Astrocyte of the spinal cord (primary cell): ENCODE results near the gene SLC15A3.
A peak's percentile ranks its signal among the peaks of the same experiment; 100 is the strongest.

Source experiments
- DNase-seq: peaks from one replicate; pipeline ENCODE4 v3.0.0; 2011; ENCODE audit warnings: low read depth, low spot score
- H3K4me3 ChIP-seq: 2 replicates; pipeline ENCODE4 v1.5.1; 2011; ENCODE audit warnings: low read depth, mild to moderate bottlenecking, low read length, moderate library complexity
- in situ Hi-C: cut with HindIII; loops from 2 replicates; pipeline ENCODE4 v1.10.0; 2017; ENCODE audit warnings: low sequenced_read_pairs
- TF ChIP-seq, protein P1 (sequence below): IDR thresholded peaks from 2 replicates; pipeline ENCODE4 v1.5.1; 2012; ENCODE audit warnings: low read depth, mild to moderate bottlenecking, low read length, inconsistent platforms

The SLC15A3 gene

DNA sequence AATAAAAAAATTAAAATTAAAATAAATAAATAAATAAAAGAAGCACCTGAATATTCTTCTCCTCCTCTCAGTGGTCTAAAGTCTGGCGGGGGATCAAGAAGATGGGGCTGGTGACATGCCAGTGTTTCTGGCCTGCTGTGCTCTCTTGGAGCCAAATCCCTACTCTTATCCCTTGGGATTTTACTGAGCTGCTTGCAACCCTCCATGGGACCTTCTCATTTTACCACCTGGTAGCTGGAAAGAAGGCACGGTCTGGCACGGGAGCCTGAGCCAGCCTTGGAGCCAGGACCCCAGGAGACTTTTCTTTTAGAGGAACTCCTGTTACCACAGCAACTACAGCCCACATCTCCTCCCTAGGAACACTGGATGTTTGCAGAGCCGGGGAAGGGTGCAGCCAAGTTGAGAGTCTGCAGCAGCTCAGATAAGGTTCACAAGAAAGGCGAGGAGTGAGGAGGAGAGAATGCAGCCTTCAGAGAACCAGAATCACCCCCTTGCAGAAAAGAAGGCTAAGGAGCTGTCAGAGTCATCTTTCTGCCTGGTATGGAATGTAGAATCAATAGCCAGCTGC lies 41.0 kb upstream of the SLC15A3 start:
- in situ Hi-C loops: no loop called here
- DNase-seq: no peak
- H3K4me3 ChIP-seq: no peak overlapping the region
- TF ChIP-seq, protein P1, sequence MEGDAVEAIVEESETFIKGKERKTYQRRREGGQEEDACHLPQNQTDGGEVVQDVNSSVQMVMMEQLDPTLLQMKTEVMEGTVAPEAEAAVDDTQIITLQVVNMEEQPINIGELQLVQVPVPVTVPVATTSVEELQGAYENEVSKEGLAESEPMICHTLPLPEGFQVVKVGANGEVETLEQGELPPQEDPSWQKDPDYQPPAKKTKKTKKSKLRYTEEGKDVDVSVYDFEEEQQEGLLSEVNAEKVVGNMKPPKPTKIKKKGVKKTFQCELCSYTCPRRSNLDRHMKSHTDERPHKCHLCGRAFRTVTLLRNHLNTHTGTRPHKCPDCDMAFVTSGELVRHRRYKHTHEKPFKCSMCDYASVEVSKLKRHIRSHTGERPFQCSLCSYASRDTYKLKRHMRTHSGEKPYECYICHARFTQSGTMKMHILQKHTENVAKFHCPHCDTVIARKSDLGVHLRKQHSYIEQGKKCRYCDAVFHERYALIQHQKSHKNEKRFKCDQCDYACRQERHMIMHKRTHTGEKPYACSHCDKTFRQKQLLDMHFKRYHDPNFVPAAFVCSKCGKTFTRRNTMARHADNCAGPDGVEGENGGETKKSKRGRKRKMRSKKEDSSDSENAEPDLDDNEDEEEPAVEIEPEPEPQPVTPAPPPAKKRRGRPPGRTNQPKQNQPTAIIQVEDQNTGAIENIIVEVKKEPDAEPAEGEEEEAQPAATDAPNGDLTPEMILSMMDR: no peak

DNA sequence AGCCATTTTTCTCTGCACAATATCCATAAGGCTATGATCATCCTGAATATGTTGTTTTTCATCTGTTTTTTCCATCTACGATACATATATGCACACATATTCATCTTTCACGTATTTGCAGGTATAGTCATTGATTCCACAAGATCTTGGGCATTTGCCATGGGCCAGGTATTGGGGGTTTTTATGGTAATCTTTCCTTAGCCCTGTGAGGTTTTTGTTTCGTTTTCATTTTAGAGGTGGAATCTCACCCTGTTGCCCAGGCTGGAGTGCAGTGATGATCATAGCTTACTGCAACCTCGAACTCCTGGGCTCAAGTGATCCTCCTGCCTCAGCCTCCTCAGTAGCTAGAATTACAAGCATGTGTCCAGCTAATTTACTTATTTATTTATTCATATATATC lies 39.5 kb upstream of the SLC15A3 start:
- in situ Hi-C loops: no loop called here
- TF ChIP-seq, protein P1: no peak
- DNase-seq: no peak
- H3K4me3 ChIP-seq: no peak overlapping the region

DNA sequence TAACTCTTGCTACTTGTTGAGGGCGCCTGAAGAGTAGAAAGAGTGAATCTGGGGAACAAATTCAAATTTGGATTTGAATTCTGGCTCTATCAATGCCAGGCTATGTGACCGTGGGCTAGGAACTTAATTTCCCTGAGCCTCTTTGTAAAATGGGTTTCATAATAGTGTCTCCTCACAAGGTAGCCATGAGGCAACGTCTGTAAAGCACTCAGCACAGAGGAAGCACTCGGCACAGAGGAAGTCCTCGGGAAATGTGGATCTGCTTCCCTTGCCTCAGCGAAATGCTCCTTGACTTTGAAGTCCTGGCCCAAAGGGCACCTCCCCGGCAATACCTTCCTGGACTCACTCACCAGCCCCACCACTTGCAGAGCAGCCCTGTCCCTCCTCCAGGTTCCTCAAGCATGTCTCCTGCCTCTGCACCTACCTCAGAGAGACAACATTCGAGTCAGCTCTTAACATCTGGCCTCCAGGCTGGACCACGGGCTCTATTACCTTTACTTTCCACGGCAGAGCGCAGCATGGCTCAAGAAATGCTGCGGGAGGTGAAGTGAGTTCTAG lies 37.2 kb upstream of the SLC15A3 start:
- no peak for DNase-seq
- in situ Hi-C loops: no loop called here
- TF ChIP-seq, protein P1: no peak
- no peak overlapping the region for H3K4me3 ChIP-seq

DNA sequence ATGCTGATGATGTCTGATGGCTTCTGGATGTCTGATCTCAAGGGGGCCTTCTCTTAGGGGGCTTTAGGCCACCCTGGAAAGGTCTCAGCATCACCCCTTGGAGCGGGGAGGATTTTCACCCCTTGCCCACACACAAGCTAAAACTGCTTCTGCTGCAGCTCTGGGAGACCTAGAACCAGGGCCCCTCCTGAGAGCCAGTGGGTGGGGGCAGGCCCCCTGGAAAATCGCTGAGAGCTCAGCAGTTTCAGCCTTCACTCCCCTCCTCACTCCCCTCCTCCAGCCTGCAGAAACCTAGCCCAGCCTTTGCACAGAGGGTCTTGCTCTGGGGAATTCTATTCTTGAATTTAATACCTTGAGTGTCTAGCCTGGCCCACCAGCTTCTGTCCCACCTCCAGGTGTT lies 36.7 kb upstream of the SLC15A3 start:
- in situ Hi-C loops: no loop called here
- TF ChIP-seq, protein P1: no peak
- no peak overlapping the region for H3K4me3 ChIP-seq
- DNase-seq: no peak

DNA sequence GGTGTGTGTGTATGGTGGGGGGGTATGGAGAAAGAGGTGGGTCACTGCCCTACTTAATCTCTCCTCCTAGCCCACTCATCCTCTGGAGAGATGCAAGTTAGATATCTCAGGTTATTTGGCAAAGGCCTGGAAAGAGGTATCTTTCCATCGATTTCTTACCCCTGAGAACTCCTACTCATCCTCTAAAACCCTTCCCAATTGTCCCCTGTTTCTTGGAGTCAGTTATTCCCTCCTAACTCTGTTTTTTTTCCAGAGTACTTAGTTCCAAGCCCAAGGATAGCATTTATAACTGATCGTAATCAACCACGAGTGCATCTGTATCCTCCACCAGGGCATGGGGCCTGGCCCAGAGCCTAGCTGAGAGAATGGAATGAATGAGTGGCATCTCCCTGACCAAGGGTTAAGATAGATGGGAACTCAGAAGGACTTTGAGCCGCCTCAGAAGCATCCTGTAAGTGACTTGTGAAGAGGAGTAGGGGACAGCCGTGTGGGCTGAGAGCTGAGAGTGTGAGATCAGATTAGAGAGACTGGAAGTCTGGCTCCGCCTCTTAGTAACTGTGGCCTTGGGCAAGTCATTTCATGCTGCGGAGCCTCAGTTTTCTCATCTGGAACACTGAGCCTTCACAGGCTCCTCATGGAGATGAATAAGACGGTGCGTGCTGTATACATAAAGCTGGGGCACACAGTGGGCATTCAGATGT lies 35.8 kb upstream of the SLC15A3 start:
- TF ChIP-seq, protein P1: no peak
- in situ Hi-C loops: no loop called here
- no peak for DNase-seq
- no peak overlapping the region for H3K4me3 ChIP-seq

DNA sequence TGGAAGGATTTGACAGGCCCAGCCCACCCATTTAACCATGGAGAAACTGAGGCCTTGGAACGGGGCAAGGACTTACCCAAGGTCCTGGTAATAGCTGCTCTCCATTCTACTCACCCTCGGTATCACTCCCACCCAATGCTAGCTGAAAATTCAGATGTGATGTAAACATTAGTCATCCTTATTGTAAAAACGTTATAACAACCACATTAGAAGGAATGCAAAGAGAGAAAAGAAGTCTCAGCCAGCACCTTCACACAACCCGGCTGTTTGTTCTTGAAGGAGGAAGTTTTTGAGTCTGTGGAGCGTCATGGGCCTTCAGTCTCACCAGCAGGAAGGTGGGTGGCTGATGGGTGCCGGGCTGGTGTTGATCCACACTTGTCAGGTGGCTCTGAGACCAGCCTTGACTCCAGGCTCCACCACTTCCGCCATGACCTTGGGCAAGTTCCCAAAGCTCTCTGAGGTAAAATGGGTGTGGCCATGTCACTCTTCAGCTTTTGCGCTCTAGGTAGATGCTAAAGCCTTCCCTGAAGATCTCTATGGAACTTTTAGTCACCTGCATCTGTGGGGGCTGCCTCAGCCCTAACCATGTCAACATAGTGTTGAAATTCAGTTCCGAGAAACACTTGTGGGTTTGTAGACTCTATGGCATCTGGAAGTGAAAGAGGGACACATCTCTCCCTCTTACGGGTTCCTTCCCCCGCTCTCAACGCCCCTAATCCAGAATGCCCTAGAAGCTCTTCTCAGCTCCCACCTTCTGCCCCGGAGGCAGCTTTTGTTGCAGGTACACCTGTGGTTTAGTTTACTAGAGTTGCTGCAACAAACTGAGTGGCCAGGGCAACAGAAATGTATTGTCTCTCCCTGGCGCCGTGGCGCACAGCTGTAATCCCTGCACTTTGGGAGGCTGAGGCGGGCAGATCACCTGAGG lies 34.3 kb upstream of the SLC15A3 start:
- in situ Hi-C loops: no loop called here
- H3K4me3 ChIP-seq: no peak overlapping the region
- TF ChIP-seq, protein P1: no peak
- peak; percentile 40 for DNase-seq
